Measurements from ENCODE around the gene ACSS3. TPM values are rescaled to one million over a fixed set of nuclear protein-coding genes. Genes with fewer than 3 reads are reported as not detected.

ACSS3 gene
- total RNA-seq, 1 donor: 22.4 TPM

GRCh38 chr12:81297601-81298000, 219.7 kb downstream of the ACSS3 start:
- Histone ChIP-seq H2AFZ (ENCODE audit: low read length) (no peak overlapping the region), H3K4me2 (ENCODE audit: insufficient read depth, low read length) (no peak overlapping the region), H4K20me1 (ENCODE audit: insufficient read depth, low read length) (no peaks in the 10 kb centered on the region), H3K27me3 (ENCODE audit: insufficient read depth, low read length) (no peaks in the 10 kb centered on the region), H3K27ac (ENCODE audit: low read depth, low read length) (no peak overlapping the region), H3K9me3 (ENCODE audit: low read depth, low read length) (no peaks in the 10 kb centered on the region), H3K36me3 (ENCODE audit: insufficient read depth, low read length) (no peaks in the 10 kb centered on the region), H3K4me3 (ENCODE audit: insufficient read depth, low read length) (no peak overlapping the region), H3K79me2 (ENCODE audit: insufficient read depth, low read length) (no peaks in the 10 kb centered on the region), H3K4me1 (ENCODE audit: insufficient read depth, low read length) (no peaks in the 10 kb centered on the region)
- TF ChIP-seq, protein P1, sequence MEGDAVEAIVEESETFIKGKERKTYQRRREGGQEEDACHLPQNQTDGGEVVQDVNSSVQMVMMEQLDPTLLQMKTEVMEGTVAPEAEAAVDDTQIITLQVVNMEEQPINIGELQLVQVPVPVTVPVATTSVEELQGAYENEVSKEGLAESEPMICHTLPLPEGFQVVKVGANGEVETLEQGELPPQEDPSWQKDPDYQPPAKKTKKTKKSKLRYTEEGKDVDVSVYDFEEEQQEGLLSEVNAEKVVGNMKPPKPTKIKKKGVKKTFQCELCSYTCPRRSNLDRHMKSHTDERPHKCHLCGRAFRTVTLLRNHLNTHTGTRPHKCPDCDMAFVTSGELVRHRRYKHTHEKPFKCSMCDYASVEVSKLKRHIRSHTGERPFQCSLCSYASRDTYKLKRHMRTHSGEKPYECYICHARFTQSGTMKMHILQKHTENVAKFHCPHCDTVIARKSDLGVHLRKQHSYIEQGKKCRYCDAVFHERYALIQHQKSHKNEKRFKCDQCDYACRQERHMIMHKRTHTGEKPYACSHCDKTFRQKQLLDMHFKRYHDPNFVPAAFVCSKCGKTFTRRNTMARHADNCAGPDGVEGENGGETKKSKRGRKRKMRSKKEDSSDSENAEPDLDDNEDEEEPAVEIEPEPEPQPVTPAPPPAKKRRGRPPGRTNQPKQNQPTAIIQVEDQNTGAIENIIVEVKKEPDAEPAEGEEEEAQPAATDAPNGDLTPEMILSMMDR (IDR thresholded peaks at IDR 0.05; ENCODE audit: extremely low read depth, low read depth, low read length): no peak
- DNase-seq (ENCODE audit: insufficient read length, low spot score, missing footprints): no peak

- Histone ChIP-seq H3K27ac (ENCODE audit: low read depth, low read length) (no peak overlapping the region), H3K4me2 (ENCODE audit: insufficient read depth, low read length) (no peak overlapping the region), H2AFZ (ENCODE audit: low read length) (no peak overlapping the region), H4K20me1 (ENCODE audit: insufficient read depth, low read length) (no peaks in the 10 kb centered on the region), H3K4me3 (ENCODE audit: insufficient read depth, low read length) (no peak overlapping the region), H3K79me2 (ENCODE audit: insufficient read depth, low read length) (no peaks in the 10 kb centered on the region), H3K4me1 (ENCODE audit: insufficient read depth, low read length) (no peaks in the 10 kb centered on the region), H3K27me3 (ENCODE audit: insufficient read depth, low read length) (no peaks in the 10 kb centered on the region), H3K9me3 (ENCODE audit: low read depth, low read length) (no peaks in the 10 kb centered on the region), H3K36me3 (ENCODE audit: insufficient read depth, low read length) (no peaks in the 10 kb centered on the region)
- no peak for DNase-seq (ENCODE audit: insufficient read length, low spot score, missing footprints)
- TF ChIP-seq, protein P1 (IDR thresholded peaks at IDR 0.05; ENCODE audit: extremely low read depth, low read depth, low read length): no peak
Measured at GRCh38 chr12:81300454-81300853, 222.6 kb downstream of the ACSS3 start.

GRCh38 chr12:81303935-81304334, 226.1 kb downstream of the ACSS3 start:
- Histone ChIP-seq H3K4me3 (ENCODE audit: insufficient read depth, low read length) (no peak overlapping the region), H4K20me1 (ENCODE audit: insufficient read depth, low read length) (no peaks in the 10 kb centered on the region), H3K27ac (ENCODE audit: low read depth, low read length) (no peak overlapping the region), H3K36me3 (ENCODE audit: insufficient read depth, low read length) (no peaks in the 10 kb centered on the region), H3K9me3 (ENCODE audit: low read depth, low read length) (no peaks in the 10 kb centered on the region), H2AFZ (ENCODE audit: low read length) (no peak overlapping the region), H3K79me2 (ENCODE audit: insufficient read depth, low read length) (no peaks in the 10 kb centered on the region), H3K4me2 (ENCODE audit: insufficient read depth, low read length) (no peak overlapping the region), H3K27me3 (ENCODE audit: insufficient read depth, low read length) (no peaks in the 10 kb centered on the region), H3K4me1 (ENCODE audit: insufficient read depth, low read length) (no peaks in the 10 kb centered on the region)
- TF ChIP-seq, protein P1 (IDR thresholded peaks at IDR 0.05; ENCODE audit: extremely low read depth, low read depth, low read length): no peak
- no peak for DNase-seq (ENCODE audit: insufficient read length, low spot score, missing footprints)

Small RNA genes lying within 50 kb of the gene (small RNA-seq; reads per million reads assigned to genes)
- 0.52 reads per million for gene MIR4699

Other genes starting within 250 kb of the ACSS3 start
- 6.5 and 11.5 TPM in 2 replicates for gene LIN7A, start 140.1 kb upstream of the ACSS3 start, total RNA-seq

Data from osteoblast (primary cell).